HG03135 (cell line): ENCODE data around the gene TRAPPC2L.

Experiments
- ATAC-seq: cut with Tn5 transposase; IDR thresholded peaks from one replicate; pipeline ENCODE4 v1.9.1; 2021; ENCODE audit warnings: mild to moderate bottlenecking, moderate library complexity; ENCODE audit not compliant: unreplicated experiment

The TRAPPC2L gene

DNA sequence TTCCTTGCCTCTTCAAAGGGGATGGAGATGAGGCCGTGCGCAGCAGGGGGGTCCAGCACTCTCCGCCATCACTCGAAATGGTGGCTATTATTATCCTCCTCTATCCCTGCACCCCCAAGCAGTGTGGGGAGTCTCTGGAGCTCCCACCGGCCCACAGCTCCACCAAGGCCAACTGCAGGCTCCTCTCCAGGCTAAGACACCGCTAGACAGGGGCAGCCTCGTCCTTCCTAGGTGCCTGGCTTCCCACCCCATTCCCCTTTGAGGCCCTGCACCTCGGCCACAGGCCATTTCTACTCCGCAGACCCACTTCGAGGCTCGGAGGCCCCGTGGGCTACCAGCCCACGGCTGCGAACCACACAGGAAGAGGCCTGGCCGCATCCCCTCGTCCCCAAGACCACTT, 49.1 kb downstream of the TRAPPC2L start:
- no peak for ATAC-seq

GRCh38 chr16:88906535-88907105, 49.7 kb downstream of the TRAPPC2L start:
- no peak for ATAC-seq

DNA sequence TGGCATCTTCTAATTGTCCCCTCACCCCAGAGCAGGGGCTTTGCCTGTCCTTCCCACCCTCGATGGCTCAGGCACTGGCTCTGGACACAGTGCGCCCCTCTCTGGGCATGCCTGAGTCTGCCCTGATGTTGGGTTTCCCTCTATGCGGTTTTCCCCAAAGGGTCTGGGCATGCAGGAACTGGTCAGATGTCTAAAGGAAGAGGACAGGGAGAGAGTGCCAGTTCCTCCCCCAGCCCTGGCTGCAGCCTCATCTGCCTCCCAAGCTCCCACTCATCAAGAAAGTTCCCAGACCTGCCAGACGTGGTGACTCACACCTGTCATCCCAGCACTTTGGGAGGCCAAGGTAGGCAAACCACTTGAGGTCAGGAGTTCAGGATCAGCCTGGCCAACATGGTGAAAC, 50.8 kb downstream of the TRAPPC2L start:
- ATAC-seq = no peak

DNA sequence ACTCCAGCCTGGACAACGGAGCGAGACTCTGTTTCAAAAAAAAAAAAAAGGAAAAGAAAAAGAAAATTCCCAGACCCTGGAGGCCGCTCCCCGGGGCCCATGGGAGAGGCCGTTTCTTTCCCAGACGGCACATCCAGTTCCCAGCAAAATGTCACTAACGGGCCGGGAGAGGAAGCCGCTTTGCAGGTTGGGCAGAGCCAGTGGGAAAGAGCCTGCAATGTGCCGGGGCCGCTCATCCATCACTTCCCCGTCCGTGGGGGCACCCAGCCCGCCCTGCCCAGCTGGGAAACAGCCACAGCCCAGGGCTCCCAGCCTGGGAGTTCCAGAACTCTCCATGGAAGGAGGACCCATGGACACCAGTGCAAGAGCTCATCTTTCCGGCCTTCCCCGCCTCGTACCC, 51.4 kb downstream of the TRAPPC2L start:
- no peak for ATAC-seq

DNA sequence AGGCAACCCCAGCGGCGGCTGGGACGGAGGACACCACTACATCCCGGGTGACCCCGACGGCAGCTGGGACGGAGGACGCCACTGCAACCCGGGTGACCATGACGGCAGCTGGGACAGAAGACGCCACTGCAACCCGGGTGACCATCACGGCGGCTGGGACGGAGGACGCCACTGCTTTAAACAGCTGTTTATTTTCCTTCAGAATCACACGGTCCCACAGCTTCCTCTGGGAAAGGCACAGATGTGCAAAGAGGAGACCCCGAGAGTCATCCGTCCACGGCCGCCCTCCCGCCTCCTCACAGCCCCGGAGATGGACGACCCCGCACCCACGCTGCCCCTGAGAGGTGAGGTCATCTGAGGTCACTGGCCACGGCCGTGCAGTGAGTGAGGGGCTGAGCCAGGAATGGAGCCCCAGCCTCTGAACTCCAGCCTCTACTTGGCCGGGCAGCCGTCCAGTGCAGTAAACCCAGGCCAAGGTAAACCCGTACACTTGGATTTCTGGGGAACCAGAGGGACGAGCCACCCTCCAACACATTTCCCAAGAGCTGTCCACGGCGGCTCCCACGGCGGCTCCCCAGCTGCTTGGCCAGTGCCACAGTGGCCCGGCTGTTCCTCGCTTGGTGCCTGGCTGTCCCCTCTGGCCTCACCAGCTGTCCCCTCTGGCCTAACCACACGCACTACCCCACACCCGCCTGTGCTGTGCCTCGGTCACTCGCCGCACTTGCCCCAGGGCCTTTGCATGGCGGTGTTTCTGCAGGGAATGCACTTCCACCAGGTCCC, 52.7 kb downstream of the TRAPPC2L start:
- ATAC-seq = no peak

GRCh38 chr16:88910284-88911135, 53.6 kb downstream of the TRAPPC2L start:
- ATAC-seq = no peak

DNA sequence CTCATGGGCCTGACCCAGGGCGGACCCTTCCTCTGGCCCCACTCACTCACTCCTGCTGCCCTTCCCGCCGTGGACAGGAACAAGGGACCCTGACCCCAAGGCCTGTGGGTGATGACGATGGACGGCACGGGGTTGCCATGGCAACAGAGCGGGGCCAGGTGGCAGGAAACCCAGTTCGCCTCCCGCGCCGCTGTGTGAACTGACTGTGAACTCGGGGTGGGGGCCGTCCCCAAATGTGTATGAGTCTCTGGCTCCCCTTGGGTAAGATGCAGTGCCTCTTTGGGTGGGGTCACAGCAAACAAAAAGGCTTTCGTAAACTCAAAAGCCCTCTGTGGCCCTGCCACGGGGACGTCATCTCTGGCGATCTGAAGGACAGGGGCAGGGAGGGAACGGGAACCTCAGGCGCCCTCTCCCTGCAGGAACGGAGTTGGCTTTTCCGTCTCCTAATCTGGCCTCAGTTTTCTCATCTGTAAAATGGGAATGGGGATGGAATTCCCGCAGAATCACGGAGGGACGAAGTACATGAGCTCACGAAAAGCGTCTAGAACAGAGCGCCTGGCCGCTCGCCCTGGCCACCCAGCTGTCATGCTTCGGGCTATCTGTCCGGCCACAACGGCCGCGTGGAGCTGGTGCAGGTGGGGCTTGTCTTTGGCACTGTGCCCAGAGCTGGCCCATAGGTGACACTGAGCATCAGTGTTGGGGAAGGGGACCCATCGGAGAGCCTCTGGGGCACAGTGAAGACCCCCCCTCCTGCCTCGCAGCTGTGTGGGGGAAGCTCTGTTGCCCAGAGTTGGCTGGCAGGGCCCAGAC, 54.4 kb downstream of the TRAPPC2L start:
- no peak for ATAC-seq

DNA sequence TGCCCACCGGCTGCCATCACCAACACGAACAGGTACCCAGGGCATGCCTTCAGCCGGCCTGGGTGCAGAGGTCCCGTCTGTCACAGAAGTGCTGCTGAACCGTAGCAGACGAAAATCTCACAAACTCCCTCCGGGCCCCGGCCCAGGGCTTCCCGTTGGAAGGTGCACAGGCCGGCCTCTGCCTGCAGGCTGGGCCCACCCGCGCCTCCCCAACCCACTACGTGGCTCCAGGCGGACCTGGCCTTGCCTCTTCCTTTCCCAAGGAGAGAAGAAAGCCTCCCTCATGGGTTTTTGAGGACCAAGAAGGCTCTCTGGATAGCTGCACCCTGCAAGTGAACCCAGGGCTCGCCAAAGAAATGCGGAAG, 55.0 kb downstream of the TRAPPC2L start:
- no peak for ATAC-seq
